ENCODE measurements around the gene QSER1. TPM values are rescaled to one million over a fixed set of nuclear protein-coding genes. Genes with fewer than 3 reads are reported as not detected.

QSER1 gene
- total and polyA plus RNA-seq, 2 experiments from 2014 or later: 3.7 to 27.1 TPM

- Histone ChIP-seq H3K36me3 (replicated peaks; ENCODE audit: insufficient read depth, low read depth) (no peaks in the 10 kb centered on the region), H2AFZ (no peak overlapping the region), H4K20me1 (ENCODE audit: insufficient read depth, poor library complexity, severe bottlenecking) (peaks cover 3% of the 10 kb centered on the region), H3K27me3 (no peaks in the 10 kb centered on the region), H3K4me1 (ENCODE audit: insufficient read depth) (no peaks in the 10 kb centered on the region), H3K9me2 (replicated peaks; ENCODE audit: insufficient read depth) (no peaks in the 10 kb centered on the region), H3K9me3 (ENCODE audit: low read depth) (no peaks in the 10 kb centered on the region), H3K4me3 (no peak overlapping the region), H3K79me2 (peaks cover 92% of the 10 kb centered on the region), H3K27ac (no peak overlapping the region), H3K4me2 (no peak overlapping the region)
- WGBS (ENCODE audit: low lambda C conversion rate, missing lambda C conversion rate): 86% methylated on average over 3 of the region's 3 CpGs
- TF ChIP-seq CTCF (IDR thresholded peaks at IDR 0.05; ENCODE audit: poor library complexity): no peak
- TF ChIP-seq EZH2phosphoT487 (IDR thresholded peaks at IDR 0.05; ENCODE audit: low read depth, severe bottlenecking, unreplicated experiment): no peak
- no peak for TF ChIP-seq EZH2 (IDR thresholded peaks at IDR 0.05; ENCODE audit: borderline replicate concordance)
- DNase-seq (ENCODE audit: low spot score): no peak
These were observed 18.8 kb downstream of the QSER1 start for GRCh38 chr11:32911413-32911812.

- 95% methylated on average over 7 of the region's 7 CpGs for WGBS (ENCODE audit: low lambda C conversion rate, missing lambda C conversion rate)
- no peak overlapping the region for H3K27ac ChIP-seq
- peaks cover 3% of the 10 kb centered on the region for H4K20me1 ChIP-seq (ENCODE audit: insufficient read depth, poor library complexity, severe bottlenecking)
- peaks cover 91% of the 10 kb centered on the region for H3K79me2 ChIP-seq
- no peaks in the 10 kb centered on the region for H3K9me3 ChIP-seq (ENCODE audit: low read depth)
- H3K4me2 ChIP-seq: no peak overlapping the region
- H3K9me2 ChIP-seq (replicated peaks; ENCODE audit: insufficient read depth): no peaks in the 10 kb centered on the region
- no peak overlapping the region for H2AFZ ChIP-seq
- TF ChIP-seq EZH2 (IDR thresholded peaks at IDR 0.05; ENCODE audit: borderline replicate concordance) (no peak), EZH2phosphoT487 (IDR thresholded peaks at IDR 0.05; ENCODE audit: low read depth, severe bottlenecking, unreplicated experiment) (no peak), CTCF (IDR thresholded peaks at IDR 0.05; ENCODE audit: poor library complexity) (no peak)
- no peaks in the 10 kb centered on the region for H3K36me3 ChIP-seq (replicated peaks; ENCODE audit: insufficient read depth, low read depth)
- no peaks in the 10 kb centered on the region for H3K27me3 ChIP-seq
- H3K4me3 ChIP-seq: no peak overlapping the region
- DNase-seq (ENCODE audit: low spot score): no peak
- H3K4me1 ChIP-seq (ENCODE audit: insufficient read depth): no peaks in the 10 kb centered on the region
These were observed 20.8 kb downstream of the QSER1 start for GRCh38 chr11:32913445-32913844.

GRCh38 chr11:32916361-32916760, 23.8 kb downstream of the QSER1 start:
- no peak overlapping the region for H2AFZ ChIP-seq
- peaks cover 81% of the 10 kb centered on the region for H3K79me2 ChIP-seq
- TF ChIP-seq EZH2phosphoT487 (IDR thresholded peaks at IDR 0.05; ENCODE audit: low read depth, severe bottlenecking, unreplicated experiment): no peak
- no peak for TF ChIP-seq CTCF (IDR thresholded peaks at IDR 0.05; ENCODE audit: poor library complexity)
- TF ChIP-seq EZH2 (IDR thresholded peaks at IDR 0.05; ENCODE audit: borderline replicate concordance): no peak

DNA sequence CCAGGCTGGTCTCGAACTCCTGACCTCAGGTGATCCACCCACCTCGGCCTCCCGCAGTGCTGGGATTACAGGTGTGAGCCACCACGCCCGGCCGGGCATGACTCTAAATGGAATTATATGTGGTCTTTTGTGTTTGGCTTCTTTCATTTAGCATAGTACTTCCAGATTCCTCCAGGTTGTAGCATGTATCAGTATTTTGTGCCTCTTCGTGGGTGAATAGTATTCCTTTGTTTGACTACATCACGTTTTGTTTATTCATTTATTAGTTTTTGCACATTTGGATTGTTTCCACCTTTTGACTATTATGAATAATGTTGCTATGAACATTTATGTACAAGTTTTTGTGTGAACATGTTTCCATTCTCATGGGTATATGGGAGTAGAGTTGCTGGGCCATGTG, 24.4 kb downstream of the QSER1 start:
- no peak overlapping the region for H3K4me2 ChIP-seq
- no peaks in the 10 kb centered on the region for H3K4me1 ChIP-seq (ENCODE audit: insufficient read depth)
- H3K27me3 ChIP-seq: no peaks in the 10 kb centered on the region
- H3K4me3 ChIP-seq: no peak overlapping the region
- H3K79me2 ChIP-seq: peaks cover 83% of the 10 kb centered on the region
- DNase-seq (ENCODE audit: low spot score): no peak
- H2AFZ ChIP-seq: no peak overlapping the region
- no peaks in the 10 kb centered on the region for H3K36me3 ChIP-seq (replicated peaks; ENCODE audit: insufficient read depth, low read depth)
- H3K9me3 ChIP-seq (ENCODE audit: low read depth): no peaks in the 10 kb centered on the region
- H3K27ac ChIP-seq: no peak overlapping the region
- peaks cover 3% of the 10 kb centered on the region for H4K20me1 ChIP-seq (ENCODE audit: insufficient read depth, poor library complexity, severe bottlenecking)
- WGBS (ENCODE audit: low lambda C conversion rate, missing lambda C conversion rate): 97% methylated on average over 8 of the region's 8 CpGs
- H3K9me2 ChIP-seq (replicated peaks; ENCODE audit: insufficient read depth): no peaks in the 10 kb centered on the region
- TF ChIP-seq EZH2 (IDR thresholded peaks at IDR 0.05; ENCODE audit: borderline replicate concordance): no peak
- TF ChIP-seq CTCF (IDR thresholded peaks at IDR 0.05; ENCODE audit: poor library complexity): no peak
- no peak for TF ChIP-seq EZH2phosphoT487 (IDR thresholded peaks at IDR 0.05; ENCODE audit: low read depth, severe bottlenecking, unreplicated experiment)

More at GRCh38 chr11:32916361-32916760, 23.8 kb downstream of the QSER1 start:
- no peaks in the 10 kb centered on the region for H3K4me1 ChIP-seq (ENCODE audit: insufficient read depth)
- no peaks in the 10 kb centered on the region for H3K9me2 ChIP-seq (replicated peaks; ENCODE audit: insufficient read depth)
- H3K27ac ChIP-seq: no peak overlapping the region
- no peak overlapping the region for H3K4me3 ChIP-seq
- DNase-seq (ENCODE audit: low spot score): no peak
- WGBS (ENCODE audit: low lambda C conversion rate, missing lambda C conversion rate): 64% methylated on average over 1 of the region's 1 CpG
- H3K36me3 ChIP-seq (replicated peaks; ENCODE audit: insufficient read depth, low read depth): no peaks in the 10 kb centered on the region
- no peaks in the 10 kb centered on the region for H3K9me3 ChIP-seq (ENCODE audit: low read depth)
- H3K27me3 ChIP-seq: no peaks in the 10 kb centered on the region
- H4K20me1 ChIP-seq (ENCODE audit: insufficient read depth, poor library complexity, severe bottlenecking): peaks cover 3% of the 10 kb centered on the region
- no peak overlapping the region for H3K4me2 ChIP-seq
